Epidermal melanocyte (primary cell): ENCODE data around the gene GOLGA6A.
A peak's percentile ranks its signal among the peaks of the same experiment; 100 is the strongest.
"Not testable (repeated sequence)": the region's sequence is repeated elsewhere in the genome, so short reads cannot be mapped to it uniquely, and the experiment has no call there.

Experiments
- DNase-seq: peaks from one replicate; pipeline ENCODE4 v3.0.0; 2011; ENCODE audit warnings: low spot score; ENCODE audit not compliant: insufficient read length

GOLGA6A gene

DNA sequence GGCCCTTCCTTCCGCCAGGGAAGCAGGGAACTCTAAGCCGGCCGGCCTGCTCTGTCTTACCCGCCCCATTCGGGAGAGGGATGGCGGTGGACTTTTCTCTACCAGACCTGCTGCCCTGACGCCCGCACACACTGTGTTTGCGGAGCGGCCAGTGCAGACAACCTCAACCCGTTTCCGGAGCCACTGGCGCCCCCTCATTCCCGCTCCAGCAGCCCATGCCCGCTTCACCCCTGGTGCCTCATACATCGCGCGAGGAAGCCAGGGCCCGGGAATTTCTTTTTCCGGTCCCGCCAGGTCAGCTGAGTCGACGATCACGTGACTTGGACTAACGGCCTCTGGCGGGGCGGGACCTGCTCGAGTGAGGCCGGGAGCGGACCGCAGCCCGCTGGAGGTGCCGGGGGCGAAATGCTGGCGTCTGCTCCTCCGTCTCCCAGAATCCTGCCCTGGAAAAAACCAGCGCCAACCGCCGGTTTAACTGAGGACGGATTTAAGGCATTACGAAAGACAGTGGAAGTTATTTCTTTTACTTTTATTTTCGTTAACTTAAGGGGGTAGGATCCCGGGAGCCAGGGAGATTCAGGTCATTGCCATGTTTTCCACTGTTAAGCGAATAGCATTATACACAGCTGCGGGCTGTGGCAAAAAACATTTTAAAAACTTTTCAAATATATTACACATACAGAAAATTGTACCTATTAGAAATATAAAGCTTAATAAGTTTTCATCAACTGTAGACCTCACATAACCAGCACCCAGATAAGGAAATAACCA lies 17.8 kb upstream of the GOLGA6A start:
- DNase-seq, result peak; percentile 83

DNA sequence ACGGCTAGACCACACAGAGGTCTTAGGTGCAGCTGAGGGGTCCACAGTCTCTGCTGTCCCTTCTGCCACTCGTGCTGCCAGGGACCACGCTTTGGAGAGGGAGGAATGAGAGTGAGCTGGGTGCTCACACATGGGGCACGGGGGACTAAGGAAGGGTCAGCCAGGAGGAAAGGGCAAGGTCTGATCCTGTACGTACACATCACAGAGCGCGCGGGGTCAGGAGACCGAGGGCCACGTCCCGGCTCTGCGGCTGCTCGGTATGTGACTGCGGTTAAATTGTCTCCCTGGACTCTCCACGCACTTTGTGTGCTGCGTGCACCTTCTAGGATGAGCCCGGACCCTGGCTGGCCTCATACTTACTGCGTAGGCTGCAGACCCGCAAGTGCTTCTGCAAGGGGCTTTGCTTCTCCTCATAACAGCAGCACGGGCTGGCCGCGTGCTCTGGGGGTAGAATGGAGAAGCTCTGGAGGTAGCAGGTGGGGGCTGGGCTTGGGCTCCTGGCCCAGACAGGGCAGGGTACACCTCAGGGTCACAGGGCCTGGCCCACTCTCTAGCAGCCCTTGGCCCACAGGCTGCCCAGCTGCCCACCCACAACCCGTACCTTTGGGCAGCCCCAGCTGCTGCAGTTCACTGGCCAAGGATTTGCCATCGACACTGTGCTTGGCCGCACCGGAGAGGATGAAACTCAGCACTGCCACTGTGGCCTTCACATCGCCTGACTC lies 14.6 kb upstream of the GOLGA6A start:
- not testable (repeated sequence) for DNase-seq

DNA sequence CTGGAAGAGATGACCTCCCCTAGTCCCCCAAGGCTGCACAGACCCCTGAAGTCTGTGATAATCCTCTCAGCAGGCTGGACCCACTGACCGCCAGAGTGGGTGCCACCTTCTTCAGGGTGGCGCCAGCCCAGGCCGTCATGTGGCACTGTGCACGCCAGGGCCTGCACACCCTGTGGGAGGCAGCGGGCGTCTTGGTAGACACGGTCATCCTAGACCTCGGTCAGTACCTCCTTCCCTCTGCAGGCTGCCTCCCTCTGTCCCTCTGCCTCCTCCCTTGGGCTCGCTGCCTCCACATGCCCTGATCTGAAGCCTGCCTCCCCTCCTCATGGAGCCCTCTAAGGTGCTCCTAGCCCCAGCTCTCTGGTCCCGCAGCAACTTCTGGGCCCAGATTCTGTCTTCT lies 13.3 kb upstream of the GOLGA6A start:
- not testable (repeated sequence) for DNase-seq

DNA sequence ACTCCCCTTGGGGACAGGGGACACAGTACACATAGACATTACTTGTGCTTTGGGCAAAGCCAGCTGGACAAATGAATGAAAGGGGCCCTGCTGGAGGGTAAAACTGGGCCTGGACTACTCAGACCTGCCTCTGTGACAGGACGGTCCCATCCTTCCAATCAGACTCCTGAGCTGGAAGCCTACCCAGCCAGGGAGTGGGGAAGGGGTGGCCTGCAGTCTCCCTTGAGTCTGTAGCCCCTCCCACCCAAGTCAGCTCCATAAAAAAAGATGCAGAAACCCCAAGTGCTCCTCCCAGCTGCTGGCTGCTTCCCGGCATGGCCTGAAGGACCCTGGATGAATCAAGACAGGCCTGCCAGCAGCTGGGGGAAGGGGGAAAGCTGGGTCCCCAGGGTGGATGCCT lies 12.2 kb upstream of the GOLGA6A start:
- DNase-seq, result not testable (repeated sequence)

DNA sequence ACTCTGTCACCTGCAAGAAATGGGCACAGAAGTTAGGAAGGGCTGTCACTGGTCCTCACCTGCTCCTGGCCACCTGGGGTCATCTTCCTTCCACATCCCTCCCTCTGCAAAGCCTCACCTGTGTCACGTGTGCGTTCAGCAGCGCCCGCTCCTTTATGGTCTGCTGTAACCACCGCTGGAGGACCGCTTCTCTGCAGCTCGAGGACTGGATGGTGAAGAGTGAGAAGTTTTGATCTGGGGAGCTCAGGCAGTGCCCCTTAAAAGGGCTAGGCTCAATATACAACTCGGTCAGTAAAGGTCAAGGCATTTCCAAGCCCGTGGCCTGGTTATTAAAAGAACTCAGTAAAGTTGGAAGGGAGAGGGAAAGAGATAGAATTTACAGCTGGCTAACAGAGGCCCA lies 6.6 kb downstream of the GOLGA6A start:
- not testable (repeated sequence) for DNase-seq

DNA sequence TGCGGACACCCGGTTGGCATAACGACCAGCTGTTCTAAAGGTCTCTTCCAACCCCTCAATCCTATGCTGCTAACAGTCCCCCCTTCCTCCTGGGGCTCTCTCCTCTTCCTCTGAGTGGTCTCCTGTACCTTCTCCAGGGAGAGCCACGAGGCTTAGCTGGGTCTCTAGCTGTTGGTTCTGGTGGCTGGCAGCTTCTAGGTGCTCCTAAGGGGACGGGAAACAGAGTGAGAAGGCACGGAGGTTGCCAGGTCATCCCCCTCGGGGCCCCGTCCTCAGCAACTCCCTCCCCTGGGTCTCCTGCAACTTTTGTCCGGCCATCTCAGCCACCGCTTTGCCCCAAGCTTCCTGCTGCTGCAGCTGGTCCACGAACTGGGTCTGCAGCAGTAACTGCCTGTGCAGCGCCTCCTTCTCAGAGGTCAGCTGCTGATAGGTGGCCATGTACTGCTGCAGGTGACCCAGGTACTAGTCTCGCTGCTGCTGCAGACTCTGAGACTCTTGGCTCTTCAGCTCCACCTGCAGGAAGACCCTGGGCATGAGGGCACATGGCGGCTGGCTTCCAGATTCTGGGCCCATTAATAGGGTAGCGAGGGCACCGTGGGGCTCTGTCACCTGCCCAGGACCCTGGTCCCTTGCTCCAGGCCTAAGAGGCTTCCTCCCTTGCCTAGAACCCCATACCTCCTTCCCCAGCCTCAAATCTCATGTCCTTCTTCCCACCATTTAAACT lies 9.6 kb downstream of the GOLGA6A start:
- not testable (repeated sequence) for DNase-seq

DNA sequence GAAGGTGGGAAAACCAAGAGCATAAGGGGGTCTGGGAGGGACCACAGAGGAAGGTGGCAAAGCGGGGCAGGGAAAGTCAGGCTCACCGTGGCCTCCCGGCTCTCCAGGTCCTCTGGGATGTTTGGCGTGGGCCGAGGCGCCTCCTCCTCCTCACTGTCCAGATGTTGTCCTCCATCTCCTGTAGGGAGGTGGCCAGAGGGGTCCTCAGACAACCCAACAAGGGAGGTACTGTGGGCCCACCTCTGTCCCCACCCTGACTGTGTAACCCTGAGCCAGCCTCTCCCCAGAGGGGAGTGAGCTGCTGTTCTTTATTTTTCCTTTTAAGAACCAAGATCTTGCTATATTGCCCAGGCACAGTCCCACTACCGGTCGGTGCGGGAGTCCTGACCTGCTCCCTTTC lies 10.2 kb downstream of the GOLGA6A start:
- DNase-seq, result not testable (repeated sequence)

DNA sequence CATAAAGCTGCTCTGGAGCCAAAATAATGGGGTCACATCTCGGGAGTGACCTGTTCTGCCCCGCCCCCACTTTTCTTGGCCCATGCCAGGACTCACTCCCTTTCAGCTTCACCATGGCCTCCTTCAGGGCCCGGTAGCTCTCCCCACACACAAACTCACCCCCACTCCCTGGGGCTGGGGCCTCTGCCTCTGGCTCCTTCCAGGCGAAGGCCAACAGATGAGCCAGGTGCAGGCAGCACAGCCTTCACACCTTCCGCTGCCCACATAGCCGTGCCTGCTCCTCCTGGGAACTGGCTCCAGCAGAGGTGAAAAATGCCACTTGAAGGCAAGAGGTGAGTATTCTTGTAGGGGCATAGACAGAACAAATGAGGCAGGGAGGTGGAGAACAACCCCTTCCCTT lies 10.7 kb downstream of the GOLGA6A start:
- not testable (repeated sequence) for DNase-seq

DNA sequence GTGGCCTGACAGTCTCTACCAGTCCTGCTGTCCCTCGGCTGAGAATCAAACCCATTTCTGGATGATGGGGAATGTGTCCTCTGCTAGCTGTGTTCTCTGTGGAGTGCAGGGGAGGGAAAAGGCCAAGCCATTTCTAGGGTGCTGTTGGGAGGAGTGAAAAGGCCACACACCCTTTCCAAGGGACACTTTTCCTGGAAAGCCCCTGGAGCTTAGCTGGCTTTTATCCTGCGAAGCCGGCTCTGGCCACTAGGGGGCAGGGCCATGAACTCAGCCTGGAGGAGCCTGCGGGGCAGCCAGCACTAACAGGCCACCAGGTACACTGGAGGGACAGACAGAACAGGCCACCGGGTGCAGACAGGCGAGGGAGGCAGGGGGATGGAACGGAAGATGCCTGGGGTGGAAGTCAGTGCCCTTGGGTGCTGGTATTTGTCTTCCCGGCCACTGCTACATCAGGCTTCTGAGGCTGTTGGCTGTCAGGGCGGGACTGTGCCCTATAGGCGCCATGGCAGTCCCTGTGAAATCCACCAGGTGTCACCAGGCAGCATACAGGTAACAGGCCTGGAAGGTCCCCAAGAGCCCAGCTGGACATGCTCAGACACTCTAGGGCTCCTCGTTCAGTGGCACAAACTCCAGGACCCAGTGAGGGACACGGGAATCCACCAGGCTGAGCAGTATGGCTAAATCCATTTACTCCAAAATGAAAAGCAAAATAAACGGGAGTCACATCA lies 16.5 kb downstream of the GOLGA6A start:
- not testable (repeated sequence) for DNase-seq

DNA sequence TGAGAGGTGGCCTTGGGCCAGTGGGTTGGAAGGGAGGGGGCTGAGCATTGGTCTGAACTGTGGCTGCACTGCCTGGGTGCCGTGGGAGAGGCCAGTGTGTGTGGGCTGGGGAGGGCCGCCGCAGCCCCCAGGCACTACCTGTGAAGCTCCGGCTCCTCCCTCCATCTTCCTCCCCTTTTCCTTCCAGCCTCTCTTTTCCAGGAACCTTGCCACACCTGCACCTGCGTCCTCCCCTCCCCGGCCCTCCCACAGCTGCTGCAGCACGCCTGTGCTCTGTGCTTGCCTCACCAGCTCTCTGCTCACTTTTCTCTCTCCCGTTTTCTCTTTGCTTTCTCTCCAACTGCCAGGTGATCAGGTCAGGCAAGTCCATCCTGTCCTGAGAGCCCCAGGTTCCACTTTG lies 17.5 kb downstream of the GOLGA6A start:
- not testable (repeated sequence) for DNase-seq

DNA sequence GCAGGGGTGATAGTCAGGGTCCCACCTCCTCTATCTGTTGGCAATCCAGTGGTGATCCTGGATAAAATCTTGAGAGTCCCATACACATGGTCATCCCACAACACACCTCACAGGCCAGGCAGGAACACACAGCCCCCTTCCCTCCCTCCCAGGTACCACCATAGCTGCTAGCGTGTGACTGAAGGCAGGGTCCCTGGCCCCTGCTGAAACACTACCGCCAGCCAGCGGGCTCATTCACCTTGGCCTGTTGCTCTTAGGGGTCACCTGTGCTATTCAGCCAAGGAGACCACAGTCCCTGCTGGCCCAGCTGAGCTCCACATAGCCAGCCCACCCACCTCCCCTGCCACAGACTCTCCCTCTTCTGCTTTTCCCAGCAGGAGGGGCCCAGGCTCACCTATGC lies 18.2 kb downstream of the GOLGA6A start:
- not testable (repeated sequence) for DNase-seq

DNA sequence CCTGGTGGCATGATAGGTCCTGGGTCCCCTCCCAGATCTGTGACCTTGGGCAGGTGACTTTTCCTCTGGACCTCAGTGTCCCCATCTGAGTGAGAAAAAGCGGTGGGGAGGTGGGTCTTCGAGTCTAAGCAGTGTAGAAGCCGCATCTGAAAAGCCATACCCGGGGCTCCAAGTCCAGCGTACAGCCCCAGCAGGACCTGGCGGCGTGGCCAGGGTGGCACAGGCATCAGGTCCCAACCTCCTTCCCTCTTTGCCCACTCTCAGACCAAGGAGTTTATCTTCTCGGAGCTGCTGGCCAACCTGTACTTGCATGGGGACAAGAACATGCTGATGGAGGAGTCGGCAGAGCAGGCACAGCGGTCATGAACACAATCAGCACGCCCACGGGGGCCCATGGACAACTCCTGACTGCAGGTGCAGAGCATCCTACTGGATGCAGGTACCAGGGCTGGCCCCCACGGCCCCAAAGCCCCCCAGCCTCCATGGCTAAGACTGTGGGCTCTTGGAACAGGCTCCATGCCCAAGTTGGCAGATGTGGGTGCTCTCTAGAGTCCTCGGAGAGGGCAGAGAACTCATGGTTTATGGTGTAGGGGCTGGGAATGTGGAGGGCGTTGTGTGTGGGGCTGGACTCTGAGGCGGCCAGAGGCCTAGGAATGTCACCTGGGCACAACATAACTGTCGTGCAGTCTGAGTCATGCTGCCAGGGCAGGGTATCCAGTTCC lies 18.8 kb downstream of the GOLGA6A start:
- not testable (repeated sequence) for DNase-seq

DNA sequence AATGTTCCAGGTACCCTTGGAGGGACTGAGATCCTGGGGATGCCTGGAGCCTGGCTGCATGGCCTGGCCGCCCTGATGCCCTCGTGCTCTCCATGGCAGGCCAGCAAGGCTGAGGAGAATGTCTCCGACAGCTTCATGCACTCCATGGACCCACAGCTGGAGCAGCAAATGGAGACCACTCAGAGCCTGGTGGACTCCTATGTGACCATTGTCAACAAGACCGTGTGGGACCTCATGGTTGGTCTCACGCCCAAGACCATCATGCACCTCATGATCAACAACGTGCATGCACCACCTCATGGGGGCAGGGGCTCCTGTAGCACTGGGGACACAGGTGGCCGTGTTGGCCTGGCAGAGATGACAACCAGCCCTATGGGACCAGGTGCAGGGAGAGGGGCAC lies 19.7 kb downstream of the GOLGA6A start:
- DNase-seq, result no peak

DNA sequence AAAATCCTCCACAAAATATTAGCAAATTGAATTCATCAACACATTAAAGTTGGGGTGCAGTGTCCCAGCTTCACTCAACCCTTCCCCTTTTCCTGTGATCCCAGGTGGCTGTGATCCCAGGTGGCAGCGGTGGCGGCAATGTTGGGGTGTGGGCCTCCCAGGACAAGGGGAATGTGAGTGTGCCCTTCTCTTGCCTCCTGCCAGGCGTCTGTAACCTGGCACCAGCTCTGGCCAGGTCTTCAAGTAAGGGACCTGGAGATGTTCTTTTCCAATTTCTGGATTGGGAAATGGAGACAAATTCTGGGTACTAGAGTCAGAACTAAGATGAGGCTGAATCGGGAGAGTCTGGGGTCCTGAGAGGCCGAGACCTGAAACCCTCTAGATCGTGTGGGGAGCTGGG lies 20.1 kb downstream of the GOLGA6A start:
- DNase-seq, result no peak

DNA sequence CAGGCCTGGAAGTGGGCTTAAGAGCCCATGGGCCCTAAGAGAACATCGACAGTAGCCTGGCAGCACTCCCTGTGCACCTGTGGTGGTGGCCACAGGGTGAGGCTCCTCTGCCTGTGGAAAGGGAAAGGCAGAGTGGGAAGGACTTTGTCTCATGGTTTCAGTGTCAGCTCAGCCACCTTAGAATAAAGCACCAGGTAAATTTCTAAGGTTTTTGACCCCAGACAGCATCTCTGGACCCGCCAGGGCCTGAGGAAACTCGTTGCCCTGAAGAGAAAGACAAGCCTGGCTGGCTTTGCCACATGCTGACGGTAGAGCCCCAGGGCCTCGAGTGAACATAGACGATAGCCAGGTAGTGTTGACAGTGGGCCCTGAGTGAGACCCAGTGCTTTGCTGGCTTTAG lies 22.1 kb downstream of the GOLGA6A start:
- DNase-seq, result no peak

DNA sequence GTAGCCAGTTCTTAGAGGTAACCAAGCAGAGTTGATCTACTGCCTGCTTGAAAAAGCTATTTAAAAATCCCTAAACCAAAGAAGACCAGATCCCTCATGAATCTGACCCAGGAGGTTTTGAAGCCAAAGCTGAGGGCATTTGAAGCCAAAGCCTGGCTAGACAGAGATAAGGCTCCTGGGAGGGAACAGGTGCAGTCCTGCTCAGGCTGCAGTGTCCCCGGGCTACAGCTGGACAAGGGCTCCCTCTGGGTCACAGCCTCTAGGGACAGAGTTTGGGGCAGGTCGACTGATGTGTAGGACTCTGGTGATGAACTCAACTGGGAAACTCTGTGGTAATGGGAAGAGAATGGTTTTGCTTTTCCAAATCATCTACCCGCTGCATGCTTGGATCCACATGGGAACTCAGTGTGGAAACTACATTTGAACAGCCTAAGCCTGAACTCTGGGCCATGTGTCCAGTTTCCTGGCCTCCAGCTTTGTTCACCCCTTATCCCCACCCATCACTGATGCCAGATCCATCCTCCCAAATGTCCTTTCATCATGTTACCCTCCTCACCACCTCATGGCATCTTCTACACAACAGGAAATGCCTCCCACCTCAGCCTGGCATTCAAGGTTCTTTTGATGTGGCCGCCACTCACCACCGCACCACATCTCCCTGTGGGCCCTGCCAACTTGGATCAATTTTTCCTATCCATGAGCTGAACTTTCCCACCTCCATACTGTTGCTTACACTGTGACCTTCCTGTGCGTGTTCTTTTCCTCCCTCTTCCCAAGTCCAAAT lies 23.1 kb downstream of the GOLGA6A start:
- not testable (repeated sequence) for DNase-seq

DNA sequence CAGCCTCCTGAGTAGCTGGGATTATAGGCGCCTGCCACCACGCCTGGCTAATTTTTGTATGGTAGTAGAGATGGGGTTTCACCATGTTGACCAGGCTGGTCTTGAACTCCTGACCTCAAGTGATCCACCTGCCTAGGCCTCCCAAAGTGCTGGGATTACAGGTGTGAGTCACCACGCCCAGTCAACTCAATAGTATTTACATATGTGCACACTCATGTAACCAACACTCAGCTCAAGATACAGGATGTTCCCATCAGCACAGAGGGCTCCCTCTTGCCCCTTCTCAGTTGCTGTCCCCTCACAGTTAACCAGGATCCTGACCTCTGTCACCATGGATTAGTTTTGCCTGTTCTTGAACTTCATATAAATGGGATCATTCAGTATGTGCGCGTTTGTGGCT lies 26.0 kb downstream of the GOLGA6A start:
- DNase-seq, result not testable (repeated sequence)

DNA sequence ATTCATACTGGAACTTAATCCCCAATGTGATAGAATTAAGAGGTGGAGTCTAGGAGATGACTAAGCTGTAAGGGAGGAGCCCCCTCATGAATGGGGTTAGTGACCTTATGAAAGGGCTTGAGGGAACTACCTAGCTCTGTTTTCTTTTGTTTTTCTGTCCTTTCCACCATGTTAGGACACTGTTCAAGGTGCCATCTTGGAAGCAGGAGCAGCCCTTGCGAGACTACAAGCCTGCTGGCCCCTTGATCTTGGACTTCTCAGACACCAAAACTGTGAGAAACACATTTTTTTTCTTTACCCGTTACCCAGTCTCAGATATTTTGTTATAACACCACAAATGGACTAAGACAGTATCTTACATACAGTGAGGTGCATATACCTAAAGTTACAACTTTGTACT lies 26.5 kb downstream of the GOLGA6A start:
- DNase-seq, result no peak

DNA sequence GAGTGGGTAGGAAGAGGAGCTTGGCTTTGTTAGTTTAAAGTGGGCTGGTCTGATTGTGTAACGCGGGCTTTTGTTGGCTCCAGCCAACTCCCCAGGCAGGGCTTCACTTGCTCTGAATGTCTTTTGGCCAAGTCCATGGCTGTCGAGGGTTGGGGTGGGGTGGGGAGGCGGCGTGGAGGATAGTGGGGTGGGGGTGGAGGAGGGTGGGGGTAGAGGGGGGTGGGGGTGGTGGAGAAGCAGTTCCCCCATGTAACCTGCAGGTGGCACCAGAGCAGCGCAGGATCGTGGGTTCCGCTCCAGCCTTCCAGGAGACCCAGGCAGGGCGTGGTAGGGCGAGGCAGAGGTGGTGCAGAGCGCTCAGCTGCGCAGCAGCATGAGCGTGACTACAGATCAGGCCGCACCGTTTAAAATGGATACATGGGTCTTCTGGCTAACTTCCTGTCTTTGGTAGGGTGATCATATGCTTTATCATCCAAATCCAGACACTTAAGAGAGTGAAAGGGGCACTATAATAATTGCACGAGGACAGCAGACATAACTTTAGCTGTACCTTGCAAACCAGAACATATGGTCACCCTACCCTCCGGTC lies 28.3 kb downstream of the GOLGA6A start:
- DNase-seq, result peak; percentile 79

DNA sequence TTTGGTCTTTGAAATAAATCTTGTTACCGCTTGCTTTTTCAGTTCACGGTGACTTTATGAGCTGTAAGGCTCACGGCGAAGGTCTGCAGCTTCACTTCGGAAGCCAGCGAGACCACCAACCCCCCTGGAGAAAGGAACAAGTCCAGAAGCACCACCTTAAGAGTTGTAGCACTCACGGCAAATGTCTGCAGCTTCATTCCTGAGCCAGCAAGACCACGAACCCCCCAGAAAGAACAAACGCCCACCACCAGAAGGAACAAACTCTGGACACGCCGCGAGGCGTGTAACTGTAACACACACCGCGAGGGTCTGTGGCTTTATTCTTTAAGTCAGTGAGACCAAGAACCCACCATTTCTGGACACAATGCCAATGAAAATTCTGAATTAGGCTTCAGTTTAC lies 28.8 kb downstream of the GOLGA6A start:
- DNase-seq, result no peak
